Activated CD4-positive, alpha-beta T cell treated with anti-CD3 and anti-CD28 coated beads, Interleukin-2, amount 10 ng/mL, durations not matched to agents 24 days and 14 days (primary cell): ENCODE measurements around the gene TSC1. TPM values are rescaled to one million over a fixed set of nuclear protein-coding genes. Genes with fewer than 3 reads are reported as not detected.

ENCODE experiments used
- DNase-seq: peaks from one replicate; pipeline ENCODE4 v3.0.0; 2022
- H3K27ac Mint-ChIP-seq: one replicate; pipeline ENCODE4 v1.8.0; 2022; ENCODE audit warnings: mild to moderate bottlenecking, mixed read lengths
- H3K27me3 Mint-ChIP-seq: one replicate; pipeline ENCODE4 v1.8.0; 2022; ENCODE audit warnings: mixed read lengths
- H3K36me3 Mint-ChIP-seq: one replicate; pipeline ENCODE4 v1.8.0; 2022; ENCODE audit warnings: low read depth, mild to moderate bottlenecking, mixed read lengths
- H3K4me1 Mint-ChIP-seq: one replicate; pipeline ENCODE4 v1.8.0; 2021; ENCODE audit warnings: mixed read lengths
- H3K4me3 Mint-ChIP-seq: one replicate; pipeline ENCODE4 v1.8.0; 2022; ENCODE audit warnings: mild to moderate bottlenecking, moderate library complexity, mixed read lengths
- H3K9me3 Mint-ChIP-seq: one replicate; pipeline ENCODE4 v1.8.0; 2021; ENCODE audit warnings: mixed read lengths
- intact Hi-C: fragments of 100-400 bp; cut with micrococcal nuclease; formaldehyde crosslinking; loops from one replicate; pipeline ENCODE4 v1.15.1; 2023
- total RNA-seq: library from RNA; stranded (reverse); gene quantifications from 2 replicates; pipeline ENCODE4 v1.2.3, GENCODE V29; 2022

The TSC1 gene
- total RNA-seq, 1 donor from 2014 or later: 33.5 TPM

- DNase-seq: peak; percentile 94
- no peak overlapping the region for H3K4me3 Mint-ChIP-seq
- H3K36me3 Mint-ChIP-seq: peaks cover 28% of the 10 kb centered on the region
- intact Hi-C loops: loop anchor here (5.0 kb wide), 2 partner anchors 55 to 490 kb away; partner anchors contain the start of gene CFAP77
- H3K4me1 Mint-ChIP-seq: peaks cover 4% of the 10 kb centered on the region
- H3K9me3 Mint-ChIP-seq: no peaks in the 10 kb centered on the region
- no peak overlapping the region for H3K27ac Mint-ChIP-seq
- no peaks in the 10 kb centered on the region for H3K27me3 Mint-ChIP-seq
Observed at GRCh38 chr9:132901858-132902831, 42.3 kb downstream of the TSC1 start.

- no peak for DNase-seq
- Mint-ChIP-seq H3K4me3 (no peak overlapping the region), H3K36me3 (peaks cover 38% of the 10 kb centered on the region), H3K9me3 (no peaks in the 10 kb centered on the region), H3K27ac (no peak overlapping the region), H3K27me3 (no peaks in the 10 kb centered on the region), H3K4me1 (peaks cover 4% of the 10 kb centered on the region)
- intact Hi-C loops: no loop called here
Observed at GRCh38 chr9:132898051-132898450, 46.4 kb downstream of the TSC1 start.

GRCh38 chr9:132896906-132897305 lies 47.5 kb downstream of the TSC1 start:
- DNase-seq: no peak
- intact Hi-C loops: no loop called here
- Mint-ChIP-seq H3K36me3 (peaks cover 38% of the 10 kb centered on the region), H3K4me1 (peaks cover 4% of the 10 kb centered on the region), H3K27me3 (no peaks in the 10 kb centered on the region), H3K9me3 (no peaks in the 10 kb centered on the region), H3K27ac (no peak overlapping the region), H3K4me3 (no peak overlapping the region)

DNA sequence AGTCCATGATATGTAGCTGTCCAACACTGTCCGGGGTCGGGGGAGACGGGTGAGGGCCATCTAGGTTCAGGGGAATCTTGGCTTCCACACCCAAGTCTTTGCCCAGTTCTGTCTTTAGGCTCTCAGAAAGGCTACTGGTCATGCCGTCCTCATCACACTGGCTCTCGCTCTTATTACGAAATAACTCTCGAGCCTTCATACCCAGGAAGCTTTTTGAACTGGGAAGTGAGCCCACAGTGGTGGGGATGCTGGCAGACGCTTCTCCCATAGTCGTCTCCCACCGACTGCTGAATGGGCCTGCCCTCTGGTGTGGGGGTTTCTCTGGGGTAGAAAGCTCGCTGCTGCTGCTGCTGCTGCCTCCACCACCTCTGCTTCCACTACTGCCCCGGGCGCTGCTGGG lies 48.2 kb downstream of the TSC1 start:
- Mint-ChIP-seq H3K4me3 (no peak overlapping the region), H3K4me1 (peaks cover 2% of the 10 kb centered on the region), H3K9me3 (no peaks in the 10 kb centered on the region), H3K36me3 (peaks cover 33% of the 10 kb centered on the region), H3K27me3 (no peaks in the 10 kb centered on the region), H3K27ac (no peak overlapping the region)
- DNase-seq: no peak
- intact Hi-C loops: no loop called here

- DNase-seq: no peak
- intact Hi-C loops: no loop called here
- no peaks in the 10 kb centered on the region for H3K9me3 Mint-ChIP-seq
- peaks cover 25% of the 10 kb centered on the region for H3K36me3 Mint-ChIP-seq
- no peak overlapping the region for H3K27ac Mint-ChIP-seq
- H3K4me1 Mint-ChIP-seq: no peaks in the 10 kb centered on the region
- no peak overlapping the region for H3K4me3 Mint-ChIP-seq
- H3K27me3 Mint-ChIP-seq: no peaks in the 10 kb centered on the region
Observed at GRCh38 chr9:132894862-132895835, 49.3 kb downstream of the TSC1 start.

DNA sequence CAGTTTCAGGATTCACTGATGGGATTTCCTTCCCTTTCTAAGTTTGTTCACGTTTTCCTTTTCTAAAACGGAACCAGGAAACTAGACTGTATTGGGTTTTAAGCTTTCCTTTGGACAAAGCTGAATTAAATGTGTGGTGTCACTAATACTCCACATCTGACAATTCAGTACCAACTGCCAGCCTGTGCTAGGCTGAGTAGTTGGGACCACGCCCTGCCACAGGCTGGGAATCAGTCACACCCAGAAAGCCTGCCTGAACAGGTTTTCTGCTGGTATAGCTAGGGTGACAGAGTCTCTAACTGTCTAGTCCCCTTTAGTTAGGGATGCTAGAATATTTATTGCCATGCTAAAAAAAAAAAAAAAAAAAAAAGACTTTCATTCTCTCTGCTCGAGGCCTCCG lies 50.1 kb downstream of the TSC1 start:
- no peaks in the 10 kb centered on the region for H3K9me3 Mint-ChIP-seq
- no peaks in the 10 kb centered on the region for H3K27me3 Mint-ChIP-seq
- H3K4me3 Mint-ChIP-seq: no peak overlapping the region
- H3K27ac Mint-ChIP-seq: no peak overlapping the region
- H3K36me3 Mint-ChIP-seq: peaks cover 20% of the 10 kb centered on the region
- no peak for DNase-seq
- intact Hi-C loops: no loop called here
- H3K4me1 Mint-ChIP-seq: no peaks in the 10 kb centered on the region

- Mint-ChIP-seq H3K9me3 (no peaks in the 10 kb centered on the region), H3K4me3 (no peak overlapping the region), H3K27me3 (no peaks in the 10 kb centered on the region), H3K4me1 (no peaks in the 10 kb centered on the region), H3K27ac (no peak overlapping the region), H3K36me3 (peaks cover 16% of the 10 kb centered on the region)
- intact Hi-C loops: no loop called here
- DNase-seq: no peak
Observed at GRCh38 chr9:132892400-132892799, 52.0 kb downstream of the TSC1 start.

GRCh38 chr9:132888151-132888550 lies 56.3 kb downstream of the TSC1 start:
- intact Hi-C loops: no loop called here
- Mint-ChIP-seq H3K4me3 (no peak overlapping the region), H3K9me3 (no peaks in the 10 kb centered on the region), H3K4me1 (peaks cover 2% of the 10 kb centered on the region), H3K27ac (no peak overlapping the region), H3K36me3 (no peaks in the 10 kb centered on the region), H3K27me3 (no peaks in the 10 kb centered on the region)
- no peak for DNase-seq

DNA sequence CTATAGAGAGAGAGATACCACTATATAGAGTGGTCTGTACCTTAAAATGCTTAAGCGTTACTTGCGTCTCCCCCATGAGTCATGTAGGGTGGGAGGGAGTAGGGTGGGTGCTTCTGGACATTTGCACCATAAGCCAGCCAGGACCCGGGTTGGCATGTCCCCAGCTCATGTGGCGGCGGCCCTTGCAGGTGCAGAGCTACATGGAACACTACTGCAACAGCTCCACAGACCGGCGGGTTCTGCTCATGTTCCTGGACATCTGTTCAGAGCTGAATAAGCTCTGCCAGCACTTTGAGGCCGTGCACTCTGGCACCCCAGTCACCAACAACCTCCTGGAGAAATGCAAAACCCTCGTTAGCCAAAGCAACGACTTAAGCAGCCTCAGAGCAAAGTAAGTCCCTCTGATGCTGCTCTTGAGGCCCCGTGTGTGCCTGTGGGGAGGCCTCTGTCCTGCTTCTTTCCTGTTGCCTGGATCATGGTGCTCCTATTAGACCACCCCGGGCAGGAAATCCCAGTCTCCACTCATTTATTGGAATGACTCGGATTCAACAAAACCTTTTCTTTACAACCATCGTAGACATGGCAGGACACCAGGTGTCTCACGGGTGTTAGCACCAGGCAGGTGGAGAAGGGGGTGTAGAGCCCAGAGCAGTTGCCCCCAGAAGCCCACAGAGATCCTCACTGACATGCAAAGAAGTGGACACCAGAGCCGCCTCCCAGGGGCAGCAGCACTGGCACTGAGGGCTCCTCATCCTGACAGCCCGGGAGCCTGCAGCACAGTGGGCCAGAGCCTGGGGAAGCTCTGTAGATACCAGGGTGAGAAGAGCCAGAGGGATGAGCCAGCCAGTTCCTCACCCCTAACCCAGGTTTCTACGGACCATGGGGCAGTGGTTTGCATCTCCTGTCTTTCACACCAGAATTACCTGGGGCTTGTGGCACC lies 57.0 kb downstream of the TSC1 start:
- no peak overlapping the region for H3K27ac Mint-ChIP-seq
- peaks cover 9% of the 10 kb centered on the region for H3K4me1 Mint-ChIP-seq
- no peak overlapping the region for H3K4me3 Mint-ChIP-seq
- no peaks in the 10 kb centered on the region for H3K27me3 Mint-ChIP-seq
- intact Hi-C loops: no loop called here
- no peak for DNase-seq
- no peaks in the 10 kb centered on the region for H3K9me3 Mint-ChIP-seq
- no peaks in the 10 kb centered on the region for H3K36me3 Mint-ChIP-seq

DNA sequence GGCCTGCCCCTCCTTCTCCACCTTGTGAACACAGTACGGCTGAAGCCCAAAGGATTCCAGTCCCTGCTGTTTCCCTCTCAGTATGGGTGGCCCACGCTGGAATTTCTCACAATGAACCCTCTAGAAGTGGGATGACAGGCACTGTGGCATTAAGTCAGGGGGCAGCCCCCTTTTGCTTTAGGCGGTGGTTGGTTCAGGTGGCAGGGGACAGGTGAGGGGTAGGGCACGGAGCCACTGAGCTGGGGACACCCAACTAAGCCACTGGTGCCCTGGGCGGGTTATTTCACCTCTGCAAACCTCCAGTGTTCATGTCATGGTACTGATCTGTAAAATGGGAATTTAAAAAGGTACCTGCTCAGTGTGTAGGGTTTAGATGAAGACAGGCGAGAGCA lies 58.1 kb downstream of the TSC1 start:
- Mint-ChIP-seq H3K27me3 (no peaks in the 10 kb centered on the region), H3K4me3 (no peak overlapping the region), H3K4me1 (peaks cover 13% of the 10 kb centered on the region), H3K9me3 (no peaks in the 10 kb centered on the region), H3K27ac (no peak overlapping the region), H3K36me3 (no peaks in the 10 kb centered on the region)
- intact Hi-C loops: no loop called here
- no peak for DNase-seq

GRCh38 chr9:132885720-132886333 lies 58.6 kb downstream of the TSC1 start:
- intact Hi-C loops: no loop called here
- Mint-ChIP-seq H3K27me3 (no peaks in the 10 kb centered on the region), H3K4me3 (no peak overlapping the region), H3K36me3 (no peaks in the 10 kb centered on the region), H3K9me3 (no peaks in the 10 kb centered on the region), H3K4me1 (peaks cover 13% of the 10 kb centered on the region), H3K27ac (no peak overlapping the region)
- no peak for DNase-seq

- DNase-seq: no peak
- intact Hi-C loops: no loop called here
- Mint-ChIP-seq H3K27me3 (no peaks in the 10 kb centered on the region), H3K9me3 (no peaks in the 10 kb centered on the region), H3K4me3 (no peak overlapping the region), H3K36me3 (no peaks in the 10 kb centered on the region), H3K27ac (no peak overlapping the region), H3K4me1 (peaks cover 26% of the 10 kb centered on the region)
Observed at GRCh38 chr9:132883349-132884294, 60.8 kb downstream of the TSC1 start.
